ENCODE results near the gene ICAM4.
"Not testable (repeated sequence)": the region's sequence is repeated elsewhere in the genome, so short reads cannot be mapped to it uniquely, and the experiment has no call there.

Gene ICAM4, protein sequence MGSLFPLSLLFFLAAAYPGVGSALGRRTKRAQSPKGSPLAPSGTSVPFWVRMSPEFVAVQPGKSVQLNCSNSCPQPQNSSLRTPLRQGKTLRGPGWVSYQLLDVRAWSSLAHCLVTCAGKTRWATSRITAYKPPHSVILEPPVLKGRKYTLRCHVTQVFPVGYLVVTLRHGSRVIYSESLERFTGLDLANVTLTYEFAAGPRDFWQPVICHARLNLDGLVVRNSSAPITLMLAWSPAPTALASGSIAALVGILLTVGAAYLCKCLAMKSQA

DNA sequence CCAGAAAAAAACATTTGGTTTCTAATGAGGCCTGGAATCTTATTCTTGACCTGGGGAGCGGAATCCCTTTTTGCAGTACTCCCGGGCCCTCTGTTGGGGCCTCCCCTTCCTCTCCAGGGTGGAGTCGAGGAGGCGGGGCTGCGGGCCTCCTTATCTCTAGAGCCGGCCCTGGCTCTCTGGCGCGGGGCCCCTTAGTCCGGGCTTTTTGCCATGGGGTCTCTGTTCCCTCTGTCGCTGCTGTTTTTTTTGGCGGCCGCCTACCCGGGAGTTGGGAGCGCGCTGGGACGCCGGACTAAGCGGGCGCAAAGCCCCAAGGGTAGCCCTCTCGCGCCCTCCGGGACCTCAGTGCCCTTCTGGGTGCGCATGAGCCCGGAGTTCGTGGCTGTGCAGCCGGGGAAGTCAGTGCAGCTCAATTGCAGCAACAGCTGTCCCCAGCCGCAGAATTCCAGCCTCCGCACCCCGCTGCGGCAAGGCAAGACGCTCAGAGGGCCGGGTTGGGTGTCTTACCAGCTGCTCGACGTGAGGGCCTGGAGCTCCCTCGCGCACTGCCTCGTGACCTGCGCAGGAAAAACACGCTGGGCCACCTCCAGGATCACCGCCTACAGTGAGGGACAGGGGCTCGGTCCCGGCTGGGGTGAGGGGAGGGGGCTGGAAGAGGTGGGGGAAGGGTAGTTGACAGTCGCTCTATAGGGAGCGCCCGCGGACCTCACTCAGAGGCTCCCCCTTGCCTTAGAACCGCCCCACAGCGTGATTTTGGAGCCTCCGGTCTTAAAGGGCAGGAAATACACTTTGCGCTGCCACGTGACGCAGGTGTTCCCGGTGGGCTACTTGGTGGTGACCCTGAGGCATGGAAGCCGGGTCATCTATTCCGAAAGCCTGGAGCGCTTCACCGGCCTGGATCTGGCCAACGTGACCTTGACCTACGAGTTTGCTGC lies at the start of gene ICAM4:
Gene ICAM4, plus strand, starts transcription at position 153 of the 935 bp plus-strand sequence. Its CDS starts 58 bp downstream, at position 211.
- peaks cover 17% of the 10 kb centered on the region for H3K79me2 ChIP-seq (ENCODE audit: low read length)
- H4K20me1 ChIP-seq (ENCODE audit: insufficient read depth, low read length): peaks cover 49% of the 10 kb centered on the region
- no peak within 1 kb of the TSS for H3K4me3 ChIP-seq (ENCODE audit: low read length)
- peaks cover 5% of the 10 kb centered on the region for H3K4me1 ChIP-seq (ENCODE audit: low read length)
- peaks cover 57% of the 10 kb centered on the region for H3K36me3 ChIP-seq (replicated peaks; ENCODE audit: low read depth, low read length)
- H3K4me2 ChIP-seq (ENCODE audit: low read length): no peak within 1 kb of the TSS
- H3K27ac ChIP-seq (ENCODE audit: low read length): peak within 1 kb of the TSS; percentile 34
- H3K9me3 ChIP-seq (ENCODE audit: insufficient read depth, low read length): no peaks in the 10 kb centered on the region
- no peak for TF ChIP-seq CTCF (IDR thresholded peaks at IDR 0.05; ENCODE audit: low read depth, low read length)
- H3K9ac ChIP-seq (ENCODE audit: low read length): no peak within 1 kb of the TSS
- H3K27me3 ChIP-seq (ENCODE audit: low read depth, low read length): no peaks in the 10 kb centered on the region
- no peak within 1 kb of the TSS for H2AFZ ChIP-seq (ENCODE audit: low read depth, low read length)

DNA sequence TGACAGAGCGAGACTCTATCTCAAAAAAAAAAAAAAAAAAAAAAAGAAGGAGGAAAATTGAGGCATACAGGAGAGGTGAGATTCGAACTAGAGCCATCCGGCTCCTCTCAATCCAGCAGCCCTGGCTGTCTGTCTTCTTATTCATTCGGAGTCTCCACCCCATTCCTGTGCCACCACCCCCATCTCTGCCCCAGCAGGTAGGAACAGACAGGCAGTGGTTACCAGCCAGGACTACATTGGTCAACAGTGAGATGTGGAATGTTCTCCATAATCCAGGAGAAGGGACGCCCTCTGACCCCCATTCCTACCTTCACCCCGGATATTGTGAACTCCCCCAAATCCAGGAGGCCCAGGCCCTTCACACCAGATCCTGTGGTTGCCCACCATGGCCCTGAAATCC lies 49.1 kb upstream of the ICAM4 start:
- H3K79me2 ChIP-seq (ENCODE audit: low read length): no peaks in the 10 kb centered on the region
- no peak overlapping the region for H2AFZ ChIP-seq (ENCODE audit: low read depth, low read length)
- H3K27me3 ChIP-seq (ENCODE audit: low read depth, low read length): no peaks in the 10 kb centered on the region
- no peaks in the 10 kb centered on the region for H4K20me1 ChIP-seq (ENCODE audit: insufficient read depth, low read length)
- no peak overlapping the region for H3K4me2 ChIP-seq (ENCODE audit: low read length)
- H3K36me3 ChIP-seq (replicated peaks; ENCODE audit: low read depth, low read length): no peaks in the 10 kb centered on the region
- H3K4me3 ChIP-seq (ENCODE audit: low read length): no peak overlapping the region
- H3K9ac ChIP-seq (ENCODE audit: low read length): no peak overlapping the region
- no peak overlapping the region for H3K27ac ChIP-seq (ENCODE audit: low read length)
- H3K4me1 ChIP-seq (ENCODE audit: low read length): peaks cover 61% of the 10 kb centered on the region
- H3K9me3 ChIP-seq (ENCODE audit: insufficient read depth, low read length): no peaks in the 10 kb centered on the region
- TF ChIP-seq EZH2phosphoT487 (IDR thresholded peaks at IDR 0.05; ENCODE audit: low read depth) (no peak), CTCF (IDR thresholded peaks at IDR 0.05; ENCODE audit: low read depth, low read length) (no peak)

GRCh38 chr19:10238172-10238783 lies 48.5 kb upstream of the ICAM4 start:
- no peaks in the 10 kb centered on the region for H3K27me3 ChIP-seq (ENCODE audit: low read depth, low read length)
- peaks cover 64% of the 10 kb centered on the region for H3K4me1 ChIP-seq (ENCODE audit: low read length)
- no peak overlapping the region for H3K9ac ChIP-seq (ENCODE audit: low read length)
- TF ChIP-seq CTCF (IDR thresholded peaks at IDR 0.05; ENCODE audit: low read depth, low read length) (no peak), EZH2phosphoT487 (IDR thresholded peaks at IDR 0.05; ENCODE audit: low read depth) (no peak)
- no peak overlapping the region for H3K4me3 ChIP-seq (ENCODE audit: low read length)
- no peaks in the 10 kb centered on the region for H3K9me3 ChIP-seq (ENCODE audit: insufficient read depth, low read length)
- H3K4me2 ChIP-seq (ENCODE audit: low read length): peak overlapping the region; percentile 46; the same call in 1 of the 2 replicates
- H3K79me2 ChIP-seq (ENCODE audit: low read length): no peaks in the 10 kb centered on the region
- H4K20me1 ChIP-seq (ENCODE audit: insufficient read depth, low read length): no peaks in the 10 kb centered on the region
- H3K36me3 ChIP-seq (replicated peaks; ENCODE audit: low read depth, low read length): no peaks in the 10 kb centered on the region
- peak overlapping the region; percentile 51 for H3K27ac ChIP-seq (ENCODE audit: low read length)
- H2AFZ ChIP-seq (ENCODE audit: low read depth, low read length): no peak overlapping the region

GRCh38 chr19:10241826-10242449 lies 44.8 kb upstream of the ICAM4 start:
- H3K27ac ChIP-seq (ENCODE audit: low read length); H3K4me2 ChIP-seq (ENCODE audit: low read length); H3K4me3 ChIP-seq (ENCODE audit: low read length); H3K9ac ChIP-seq (ENCODE audit: low read length); H3K79me2 ChIP-seq (ENCODE audit: low read length); H3K9me3 ChIP-seq (ENCODE audit: insufficient read depth, low read length); H3K27me3 ChIP-seq (ENCODE audit: low read depth, low read length); H3K36me3 ChIP-seq (replicated peaks; ENCODE audit: low read depth, low read length); H4K20me1 ChIP-seq (ENCODE audit: insufficient read depth, low read length); H2AFZ ChIP-seq (ENCODE audit: low read depth, low read length): not testable (repeated sequence)
- H3K4me1 ChIP-seq (ENCODE audit: low read length): peaks cover 60% of the 10 kb centered on the region

Data from OCI-LY3 (cell line).